Measurements from ENCODE around the gene BEND7. TPM values are rescaled to one million over a fixed set of nuclear protein-coding genes. Genes with fewer than 3 reads are reported as not detected.

BEND7 gene
- total and polyA plus RNA-seq, 2 of the 13 experiments (the other 11 are each of a cell fraction or from before 2014, with no cell fraction given): 14.1 to 17.1 TPM

DNA sequence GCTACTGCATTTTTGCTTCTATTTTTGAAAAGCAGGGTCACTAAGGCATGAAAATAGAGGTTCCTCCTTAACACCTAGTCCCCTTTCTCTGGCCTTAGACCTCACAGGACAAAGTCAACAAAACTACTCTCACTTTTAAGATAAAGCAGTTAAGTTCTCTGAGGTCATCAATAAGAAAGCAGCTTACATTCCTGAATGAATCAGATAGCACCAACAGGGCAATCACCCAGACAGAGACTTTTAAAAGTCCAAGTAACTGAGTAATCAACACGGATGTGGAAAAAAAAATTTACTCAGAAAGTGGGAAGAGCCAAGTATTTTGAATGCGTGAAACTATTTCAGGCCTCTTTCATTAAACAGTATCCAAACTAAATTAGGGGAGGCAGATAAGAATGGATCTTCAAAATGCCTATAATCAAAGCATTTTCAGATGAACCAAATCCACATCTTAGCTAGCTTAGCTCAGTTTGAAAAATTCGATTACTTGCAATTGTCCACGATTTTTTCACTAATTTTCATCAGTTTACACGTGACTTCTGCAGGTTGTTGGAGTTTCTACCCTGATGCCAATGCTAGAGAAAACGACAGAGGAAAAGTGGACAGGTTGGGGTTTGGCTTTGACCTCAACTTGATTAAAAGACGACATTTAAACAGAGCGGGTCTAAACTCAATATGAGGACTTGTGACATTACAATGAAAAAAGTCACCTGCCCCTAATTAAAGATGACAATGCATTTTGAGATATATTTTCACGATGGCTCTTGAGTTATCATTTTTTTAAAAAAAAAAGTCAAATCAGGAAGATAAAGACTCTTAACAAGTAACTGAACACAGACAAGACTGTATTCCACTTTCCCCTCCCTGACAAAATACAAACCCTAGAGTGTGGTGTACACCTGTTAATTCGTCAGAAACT is 1.6 kb downstream of the BEND7 start:
- BruUV-seq (replicated peaks): TSS peak; percentile 47
- FAIRE-seq: peak; percentile 12
- TF ChIP-seq, protein P1, sequence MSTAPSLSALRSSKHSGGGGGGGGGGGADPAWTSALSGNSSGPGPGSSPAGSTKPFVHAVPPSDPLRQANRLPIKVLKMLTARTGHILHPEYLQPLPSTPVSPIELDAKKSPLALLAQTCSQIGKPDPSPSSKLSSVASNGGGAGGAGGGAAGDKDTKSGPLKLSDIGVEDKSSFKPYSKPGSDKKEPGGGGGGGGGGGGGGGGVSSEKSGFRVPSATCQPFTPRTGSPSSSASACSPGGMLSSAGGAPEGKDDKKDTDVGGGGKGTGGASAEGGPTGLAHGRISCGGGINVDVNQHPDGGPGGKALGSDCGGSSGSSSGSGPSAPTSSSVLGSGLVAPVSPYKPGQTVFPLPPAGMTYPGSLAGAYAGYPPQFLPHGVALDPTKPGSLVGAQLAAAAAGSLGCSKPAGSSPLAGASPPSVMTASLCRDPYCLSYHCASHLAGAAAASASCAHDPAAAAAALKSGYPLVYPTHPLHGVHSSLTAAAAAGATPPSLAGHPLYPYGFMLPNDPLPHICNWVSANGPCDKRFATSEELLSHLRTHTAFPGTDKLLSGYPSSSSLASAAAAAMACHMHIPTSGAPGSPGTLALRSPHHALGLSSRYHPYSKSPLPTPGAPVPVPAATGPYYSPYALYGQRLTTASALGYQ (CRISPR knock-in tag; IDR thresholded peaks at IDR 0.05): no peak
- TF ChIP-seq GATAD2A (CRISPR knock-in tag; IDR thresholded peaks at IDR 0.05) (peak; percentile 38; the same call in 1 of the 2 replicates), ZNF569 (CRISPR knock-in tag; IDR thresholded peaks at IDR 0.05; ENCODE audit: borderline replicate concordance) (no peak), NR2F2 (IDR thresholded peaks at IDR 0.05; ENCODE audit: borderline replicate concordance, low read depth) (no peak), SAP130 (CRISPR knock-in tag; IDR thresholded peaks at IDR 0.05; ENCODE audit: low read depth) (peak; percentile 43; the same call in 1 of the 2 replicates), FOSL2 (CRISPR knock-in tag; IDR thresholded peaks at IDR 0.05) (peak; percentile 12; the same call in 1 of the 2 replicates), RARA (CRISPR knock-in tag; IDR thresholded peaks at IDR 0.05) (peak; percentile 7; the same call in 1 of the 2 replicates), EP300 (IDR thresholded peaks at IDR 0.05; ENCODE audit: low read depth in 2 of 2, low read length in 2 of 2) (peak in 1 of 2 experiments; percentile 28; a peak in 1 of 4 replicates), EP300 (CRISPR knock-in tag; IDR thresholded peaks at IDR 0.05; ENCODE audit: borderline replicate concordance) (no peak), NR2F6 (IDR thresholded peaks at IDR 0.05) (peak; percentile 44), NR2F6 (CRISPR knock-in tag; IDR thresholded peaks at IDR 0.05) (no peak), ZNF232 (CRISPR knock-in tag; IDR thresholded peaks at IDR 0.05; ENCODE audit: borderline replicate concordance) (no peak), ZNF234 (CRISPR knock-in tag; conservative IDR thresholded peaks at IDR 0.05) (0 out of 2 replicates have a peak, but pooled peaks have one; percentile 25)
- TF ChIP-seq, protein P2, sequence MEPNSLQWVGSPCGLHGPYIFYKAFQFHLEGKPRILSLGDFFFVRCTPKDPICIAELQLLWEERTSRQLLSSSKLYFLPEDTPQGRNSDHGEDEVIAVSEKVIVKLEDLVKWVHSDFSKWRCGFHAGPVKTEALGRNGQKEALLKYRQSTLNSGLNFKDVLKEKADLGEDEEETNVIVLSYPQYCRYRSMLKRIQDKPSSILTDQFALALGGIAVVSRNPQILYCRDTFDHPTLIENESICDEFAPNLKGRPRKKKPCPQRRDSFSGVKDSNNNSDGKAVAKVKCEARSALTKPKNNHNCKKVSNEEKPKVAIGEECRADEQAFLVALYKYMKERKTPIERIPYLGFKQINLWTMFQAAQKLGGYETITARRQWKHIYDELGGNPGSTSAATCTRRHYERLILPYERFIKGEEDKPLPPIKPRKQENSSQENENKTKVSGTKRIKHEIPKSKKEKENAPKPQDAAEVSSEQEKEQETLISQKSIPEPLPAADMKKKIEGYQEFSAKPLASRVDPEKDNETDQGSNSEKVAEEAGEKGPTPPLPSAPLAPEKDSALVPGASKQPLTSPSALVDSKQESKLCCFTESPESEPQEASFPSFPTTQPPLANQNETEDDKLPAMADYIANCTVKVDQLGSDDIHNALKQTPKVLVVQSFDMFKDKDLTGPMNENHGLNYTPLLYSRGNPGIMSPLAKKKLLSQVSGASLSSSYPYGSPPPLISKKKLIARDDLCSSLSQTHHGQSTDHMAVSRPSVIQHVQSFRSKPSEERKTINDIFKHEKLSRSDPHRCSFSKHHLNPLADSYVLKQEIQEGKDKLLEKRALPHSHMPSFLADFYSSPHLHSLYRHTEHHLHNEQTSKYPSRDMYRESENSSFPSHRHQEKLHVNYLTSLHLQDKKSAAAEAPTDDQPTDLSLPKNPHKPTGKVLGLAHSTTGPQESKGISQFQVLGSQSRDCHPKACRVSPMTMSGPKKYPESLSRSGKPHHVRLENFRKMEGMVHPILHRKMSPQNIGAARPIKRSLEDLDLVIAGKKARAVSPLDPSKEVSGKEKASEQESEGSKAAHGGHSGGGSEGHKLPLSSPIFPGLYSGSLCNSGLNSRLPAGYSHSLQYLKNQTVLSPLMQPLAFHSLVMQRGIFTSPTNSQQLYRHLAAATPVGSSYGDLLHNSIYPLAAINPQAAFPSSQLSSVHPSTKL (CRISPR knock-in tag; IDR thresholded peaks at IDR 0.05): 0 out of 2 replicates have a peak, but pooled peaks have one; percentile 38
- TF ChIP-seq, protein P3, sequence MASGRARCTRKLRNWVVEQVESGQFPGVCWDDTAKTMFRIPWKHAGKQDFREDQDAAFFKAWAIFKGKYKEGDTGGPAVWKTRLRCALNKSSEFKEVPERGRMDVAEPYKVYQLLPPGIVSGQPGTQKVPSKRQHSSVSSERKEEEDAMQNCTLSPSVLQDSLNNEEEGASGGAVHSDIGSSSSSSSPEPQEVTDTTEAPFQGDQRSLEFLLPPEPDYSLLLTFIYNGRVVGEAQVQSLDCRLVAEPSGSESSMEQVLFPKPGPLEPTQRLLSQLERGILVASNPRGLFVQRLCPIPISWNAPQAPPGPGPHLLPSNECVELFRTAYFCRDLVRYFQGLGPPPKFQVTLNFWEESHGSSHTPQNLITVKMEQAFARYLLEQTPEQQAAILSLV (CRISPR knock-in tag; IDR thresholded peaks at IDR 0.05; ENCODE audit: borderline replicate concordance): no peak

More for the DNA sequence above, 1.6 kb downstream of the BEND7 start:
- Histone ChIP-seq H3K9me3 (ENCODE audit: low read length) (no peaks in the 10 kb centered on the region), H3K4me1 (ENCODE audit: insufficient read depth, low read length) (peaks cover 26% of the 10 kb centered on the region), H3K27ac (ENCODE audit: extremely low read length, insufficient read depth, low read length) (peak overlapping the region; percentile 65), H3K36me3 (replicated peaks in 1 of 2; ENCODE audit: control insufficient read depth in 1 of 2, insufficient read depth in 2 of 2, low read length in 2 of 2) (peaks cover 8 to 18% of the 10 kb centered on the region in 2 experiments; a peak in 4 of 5 replicates), H2AFZ (ENCODE audit: low read length) (no peak overlapping the region), H3K27me3 (ENCODE audit: control insufficient read depth in 1 of 2, insufficient read depth in 2 of 2, low read length in 2 of 2) (no peaks in the 10 kb centered on the region), H3K4me3 (replicated peaks in 1 of 3; ENCODE audit: insufficient read depth in 1 of 3, low read depth in 2 of 3, low read length in 3 of 3) (peak overlapping the region; percentile 81 to 96 (median 86)), H3K9ac (ENCODE audit: insufficient read depth, low read depth, low read length) (peak overlapping the region; percentile 79), H3K79me2 (ENCODE audit: insufficient read depth, low read length) (peaks cover 25% of the 10 kb centered on the region), H4K20me1 (ENCODE audit: insufficient read depth, low read length) (no peaks in the 10 kb centered on the region), H3K4me2 (ENCODE audit: low read depth, low read length) (peak overlapping the region; percentile 68)
- in situ Hi-C loops (cut with HindIII; ENCODE audit: extremely low pct_ligation_motif_present, low pct_unique_long_range_greater_than_20kb) (no loop called here), intact Hi-C loops (cut with micrococcal nuclease; ENCODE audit: unreplicated experiment) (loop anchor here (5.0 kb wide), 1 partner anchor 40 kb away; no protein-coding TSS in a partner anchor)
- POLR2A ChIA-PET: interaction anchor here (1.2 kb wide), 1 partner anchor 113 kb away, joined by 3 read pairs; no protein-coding TSS in a partner anchor
- CTCF ChIA-PET (ENCODE audit: low intra/inter-chr PET ratio, low total read pairs): no interaction called here
- no peak for ATAC-seq
- WGBS (ENCODE audit: low lambda C conversion rate): 17% methylated on average over 10 of the region's 10 CpGs
- peak; percentile 53 for DNase-seq (ENCODE audit: low spot score)

Measured in HepG2 (cell line).